ENCODE data around the gene TBC1D5.

DNA sequence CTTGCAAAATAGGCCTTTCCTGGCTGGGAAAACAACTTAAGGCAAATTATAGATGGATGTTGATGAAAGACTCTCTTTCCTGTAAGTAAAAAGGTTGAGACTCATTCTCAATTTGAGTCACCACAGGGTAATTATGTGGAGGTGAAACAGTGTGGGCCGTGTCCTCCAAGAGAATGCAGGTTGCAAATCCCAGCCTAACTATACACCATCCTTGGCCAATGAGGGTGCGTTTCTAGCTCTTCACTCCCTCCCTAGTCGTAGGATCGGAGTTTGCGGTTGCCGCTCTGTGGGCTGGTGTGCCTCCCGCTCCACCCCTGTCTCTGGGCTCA lies 597.8 kb downstream of the TBC1D5 start:
- TF ChIP-seq, protein P1, sequence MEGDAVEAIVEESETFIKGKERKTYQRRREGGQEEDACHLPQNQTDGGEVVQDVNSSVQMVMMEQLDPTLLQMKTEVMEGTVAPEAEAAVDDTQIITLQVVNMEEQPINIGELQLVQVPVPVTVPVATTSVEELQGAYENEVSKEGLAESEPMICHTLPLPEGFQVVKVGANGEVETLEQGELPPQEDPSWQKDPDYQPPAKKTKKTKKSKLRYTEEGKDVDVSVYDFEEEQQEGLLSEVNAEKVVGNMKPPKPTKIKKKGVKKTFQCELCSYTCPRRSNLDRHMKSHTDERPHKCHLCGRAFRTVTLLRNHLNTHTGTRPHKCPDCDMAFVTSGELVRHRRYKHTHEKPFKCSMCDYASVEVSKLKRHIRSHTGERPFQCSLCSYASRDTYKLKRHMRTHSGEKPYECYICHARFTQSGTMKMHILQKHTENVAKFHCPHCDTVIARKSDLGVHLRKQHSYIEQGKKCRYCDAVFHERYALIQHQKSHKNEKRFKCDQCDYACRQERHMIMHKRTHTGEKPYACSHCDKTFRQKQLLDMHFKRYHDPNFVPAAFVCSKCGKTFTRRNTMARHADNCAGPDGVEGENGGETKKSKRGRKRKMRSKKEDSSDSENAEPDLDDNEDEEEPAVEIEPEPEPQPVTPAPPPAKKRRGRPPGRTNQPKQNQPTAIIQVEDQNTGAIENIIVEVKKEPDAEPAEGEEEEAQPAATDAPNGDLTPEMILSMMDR (IDR thresholded peaks at IDR 0.05) = no peak
- TF ChIP-seq POLR2AphosphoS5 (IDR thresholded peaks at IDR 0.05) (no peak), POLR2A (IDR thresholded peaks at IDR 0.05) (no peak)

All from breast epithelium (tissue), 3 donors.